NCI-H748 (cell line): ENCODE data around the gene CCDC134.

Experiments used
- DNase-seq: peaks from one replicate; lab custom pipeline; 2025; ENCODE audit not compliant: unreplicated experiment; lab: John Stamatoyannopoulos, UW

CCDC134 gene

GRCh38 chr22:41800348-41801146 is at the start of gene CCDC134:
Gene CCDC134, plus strand, starts transcription at chr22:41800679. Its CDS starts 8,212 bp downstream, at chr22:41808891.
- peak; percentile 94 for DNase-seq

- DNase-seq, result no peak
These were observed 48.2 kb upstream of the CCDC134 start for GRCh38 chr22:41752011-41752970.

GRCh38 chr22:41753984-41754383 is 46.5 kb upstream of the CCDC134 start:
- no peak for DNase-seq

GRCh38 chr22:41757502-41757901 is 43.0 kb upstream of the CCDC134 start:
- DNase-seq, result no peak

GRCh38 chr22:41758231-41758630 is 42.2 kb upstream of the CCDC134 start:
- no peak for DNase-seq

- DNase-seq, result peak; percentile 96
These were observed 37.3 kb upstream of the CCDC134 start for GRCh38 chr22:41762980-41763779.

- no peak for DNase-seq
These were observed 34.0 kb upstream of the CCDC134 start for GRCh38 chr22:41766476-41766875.

GRCh38 chr22:41768430-41768829 is 32.0 kb upstream of the CCDC134 start:
- no peak for DNase-seq

GRCh38 chr22:41770715-41771468 is 29.6 kb upstream of the CCDC134 start:
- no peak for DNase-seq

- DNase-seq, result no peak
These were observed 28.3 kb upstream of the CCDC134 start for GRCh38 chr22:41772198-41772597.

GRCh38 chr22:41772645-41773044 is 27.8 kb upstream of the CCDC134 start:
- DNase-seq, result no peak

- DNase-seq, result no peak
These were observed 25.1 kb upstream of the CCDC134 start for GRCh38 chr22:41775338-41775737.

- no peak for DNase-seq
These were observed 24.5 kb upstream of the CCDC134 start for GRCh38 chr22:41775976-41776375.

- DNase-seq, result no peak
These were observed 24.1 kb upstream of the CCDC134 start for GRCh38 chr22:41776381-41776780.

- no peak for DNase-seq
These were observed 22.6 kb upstream of the CCDC134 start for GRCh38 chr22:41777749-41778425.

- no peak for DNase-seq
These were observed 20.5 kb upstream of the CCDC134 start for GRCh38 chr22:41779929-41780505.

GRCh38 chr22:41780746-41781505 is 19.6 kb upstream of the CCDC134 start:
- no peak for DNase-seq

GRCh38 chr22:41781507-41781906 is 19.0 kb upstream of the CCDC134 start:
- DNase-seq, result no peak

GRCh38 chr22:41782316-41782715 is 18.2 kb upstream of the CCDC134 start:
- no peak for DNase-seq
